H9 (cell line): Measurements from ENCODE around the gene MGMT. TPM values are rescaled to one million over a fixed set of nuclear protein-coding genes. Genes with fewer than 3 reads are reported as not detected.

ENCODE experiments used
- DNase-seq: peaks from one replicate; pipeline ENCODE4 v3.0.0-alpha.2; 2017
- H2AFZ ChIP-seq: one replicate; pipeline ENCODE4 v1.6.1; 2013; ENCODE audit warnings: mild to moderate bottlenecking, low read length, control low read depth, moderate library complexity
- H2AK5ac ChIP-seq: 2 replicates; pipeline ENCODE4 v1.6.1; 2013; ENCODE audit warnings: low read length, control low read depth, mixed read lengths; ENCODE audit not compliant: insufficient read length
- H2BK120ac ChIP-seq: one replicate; pipeline ENCODE4 v1.6.1; 2013; ENCODE audit warnings: low read depth, mild to moderate bottlenecking, low read length, control low read depth, inconsistent platforms; ENCODE audit not compliant: poor library complexity, severe bottlenecking
- H2BK12ac ChIP-seq: 2 replicates; pipeline ENCODE4 v1.6.1; 2013; ENCODE audit warnings: low read length, control low read depth, mixed read lengths, low read depth; ENCODE audit not compliant: insufficient read length
- H2BK15ac ChIP-seq: 2 replicates; pipeline ENCODE4 v1.6.1; 2013; ENCODE audit warnings: low read depth, low read length, control low read depth
- H2BK20ac ChIP-seq: one replicate; pipeline ENCODE4 v1.6.1; 2013; ENCODE audit warnings: low read depth, mild to moderate bottlenecking, low read length, control low read depth, inconsistent platforms; ENCODE audit not compliant: poor library complexity, severe bottlenecking
- H2BK5ac ChIP-seq: 2 replicates; pipeline ENCODE4 v1.6.1; 2013; ENCODE audit warnings: low read length, control low read depth, mixed read lengths; ENCODE audit not compliant: insufficient read length
- H3K14ac ChIP-seq: 2 replicates; pipeline ENCODE4 v1.6.1; 2013; ENCODE audit warnings: low read length, control low read depth; ENCODE audit not compliant: insufficient read depth
- H3K18ac ChIP-seq: 2 replicates; pipeline ENCODE4 v1.6.1; 2013; ENCODE audit warnings: low read depth, mild to moderate bottlenecking, mixed read lengths, low read length, control low read depth; ENCODE audit not compliant: insufficient read length
- H3K23ac ChIP-seq: 2 replicates; pipeline ENCODE4 v1.6.1; 2013; ENCODE audit warnings: low read length, control low read depth, mixed read lengths, low read depth; ENCODE audit not compliant: insufficient read length
- H3K23me2 ChIP-seq: 2 replicates; pipeline ENCODE4 v1.6.1; 2013; ENCODE audit warnings: low read depth, mild to moderate bottlenecking, mixed read lengths, low read length, control low read depth; ENCODE audit not compliant: insufficient read length, poor library complexity, severe bottlenecking
- H3K27ac ChIP-seq: 2 replicates; pipeline ENCODE4 v1.5.1; 2013; ENCODE audit warnings: low read length, control low read depth, mixed read lengths, low read depth; ENCODE audit not compliant: insufficient read length
- H3K27me3 ChIP-seq: 2 replicates; pipeline ENCODE4 v1.6.1; 2013; ENCODE audit warnings: low read length, control low read depth, inconsistent platforms; ENCODE audit not compliant: insufficient read depth
- H3K4ac ChIP-seq: 2 replicates; pipeline ENCODE4 v1.6.1; 2013; ENCODE audit warnings: low read depth, mild to moderate bottlenecking, control low read depth, inconsistent platforms, low read length, moderate library complexity
- H3K4me1 ChIP-seq: 2 replicates; pipeline ENCODE4 v1.6.1; 2013; ENCODE audit warnings: low read length, control low read depth, inconsistent platforms; ENCODE audit not compliant: insufficient read depth
- H3K4me2 ChIP-seq: 2 replicates; pipeline ENCODE4 v1.6.1; 2013; ENCODE audit warnings: low read length, control low read depth, mixed read lengths; ENCODE audit not compliant: insufficient read length, insufficient read depth
- H3K56ac ChIP-seq: 2 replicates; pipeline ENCODE4 v1.6.1; 2013; ENCODE audit warnings: low read depth, mild to moderate bottlenecking, mixed read lengths, low read length, control low read depth; ENCODE audit not compliant: insufficient read length
- H3K79me1 ChIP-seq: 2 replicates; pipeline ENCODE4 v1.6.1; 2013; ENCODE audit warnings: low read depth, mild to moderate bottlenecking, moderate library complexity, low read length, control low read depth, inconsistent platforms; ENCODE audit not compliant: insufficient read depth, poor library complexity, severe bottlenecking
- H3K79me2 ChIP-seq: 2 replicates; pipeline ENCODE4 v1.6.1; 2013; ENCODE audit warnings: low read length, control low read depth, inconsistent platforms; ENCODE audit not compliant: insufficient read depth
- H3K9ac ChIP-seq: 2 replicates; pipeline ENCODE4 v1.6.1; 2013; ENCODE audit warnings: low read length, control low read depth, mixed read lengths; ENCODE audit not compliant: insufficient read length; ENCODE audit errors: extremely low read depth
- H3K9me3 ChIP-seq: one replicate; pipeline ENCODE4 v1.6.1; 2013; ENCODE audit warnings: low read depth, low read length, inconsistent platforms; ENCODE audit not compliant: control insufficient read depth
- H3T11ph ChIP-seq: one replicate; pipeline ENCODE4 v1.6.1; 2013; ENCODE audit warnings: mild to moderate bottlenecking, low read length, control low read depth, inconsistent platforms
- H4K20me1 ChIP-seq: one replicate; pipeline ENCODE4 v1.6.1; 2013; ENCODE audit not compliant: control insufficient read depth, insufficient read length, insufficient read depth
- H4K5ac ChIP-seq: 2 replicates; pipeline ENCODE4 v1.6.1; 2013; ENCODE audit warnings: low read depth, mild to moderate bottlenecking, mixed read lengths, low read length, control low read depth; ENCODE audit not compliant: insufficient read length
- H4K8ac ChIP-seq: replicated peaks from 2 replicates; pipeline ENCODE4 v1.6.1; 2013; ENCODE audit warnings: low read length, control low read depth, mixed read lengths, low read depth; ENCODE audit not compliant: insufficient read length
- H4K91ac ChIP-seq: 2 replicates; pipeline ENCODE4 v1.6.1; 2013; ENCODE audit warnings: low read depth, mild to moderate bottlenecking, moderate library complexity, mixed read lengths, low read length, control low read depth; ENCODE audit not compliant: insufficient read length
- H3K27ac Mint-ChIP-seq, 3 experiments: 2 replicates in 2 of 3; 3 replicates in 1 of 3; pipeline ENCODE4 v1.8.0; 2020 to 2021; ENCODE audit warnings: mixed read lengths in 3 of 3, mild to moderate bottlenecking in 1 of 3, moderate library complexity in 1 of 3
- H3K27me3 Mint-ChIP-seq: 2 replicates; pipeline ENCODE4 v1.8.0; 2021; ENCODE audit warnings: low read depth, mild to moderate bottlenecking, moderate library complexity, mixed read lengths
- H3K36me3 Mint-ChIP-seq, 3 experiments: 2 replicates in 2 of 3; 3 replicates in 1 of 3; pipeline ENCODE4 v1.8.0; 2020 to 2021; ENCODE audit warnings: low read depth in 3 of 3, mixed read lengths in 3 of 3; ENCODE audit not compliant: insufficient read depth in 1 of 3
- H3K4me1 Mint-ChIP-seq, 2 experiments: 2 replicates each; pipeline ENCODE4 v1.8.0; 2020; ENCODE audit warnings: mixed read lengths in 2 of 2
- H3K4me3 Mint-ChIP-seq, 2 experiments: 2 replicates in 1 of 2; 3 replicates in 1 of 2; pipeline ENCODE4 v1.8.0; 2020 to 2021; ENCODE audit warnings: mild to moderate bottlenecking in 2 of 2, mixed read lengths in 2 of 2, moderate library complexity in 1 of 2
- H3K9me3 Mint-ChIP-seq, 2 experiments: 2 replicates in 1 of 2; 3 replicates in 1 of 2; pipeline ENCODE4 v1.8.0; 2020; ENCODE audit warnings: mild to moderate bottlenecking in 2 of 2, mixed read lengths in 2 of 2, moderate library complexity in 1 of 2
- CTCF ChIP-seq: fragments of 200-600 bp; sonication (generic); conservative IDR thresholded peaks from 3 replicates; pipeline ENCODE4 v1.8.0; 2021; ENCODE audit warnings: antibody characterized with exemption, mild to moderate bottlenecking
- WGBS: extraction: QIAGEN DNeasy Blood & Tissue Kit; methylation state at CpG from one replicate; pipeline ENCODE4 v1.1.7; 2013; ENCODE audit warnings: missing lambda C conversion rate, low lambda C conversion rate, mixed read lengths; ENCODE audit not compliant: insufficient read length; ENCODE audit errors: extremely low coverage; 5-methylcytosine and 5-hydroxymethylcytosine counted together
- total RNA-seq: library from RNA; stranded (reverse); gene quantifications from 2 replicates; pipeline ENCODE4 v1.2.1, GENCODE V29; 2021

Gene MGMT
- total RNA-seq, 1 experiment from 2014 or later: 18.4 TPM

DNA sequence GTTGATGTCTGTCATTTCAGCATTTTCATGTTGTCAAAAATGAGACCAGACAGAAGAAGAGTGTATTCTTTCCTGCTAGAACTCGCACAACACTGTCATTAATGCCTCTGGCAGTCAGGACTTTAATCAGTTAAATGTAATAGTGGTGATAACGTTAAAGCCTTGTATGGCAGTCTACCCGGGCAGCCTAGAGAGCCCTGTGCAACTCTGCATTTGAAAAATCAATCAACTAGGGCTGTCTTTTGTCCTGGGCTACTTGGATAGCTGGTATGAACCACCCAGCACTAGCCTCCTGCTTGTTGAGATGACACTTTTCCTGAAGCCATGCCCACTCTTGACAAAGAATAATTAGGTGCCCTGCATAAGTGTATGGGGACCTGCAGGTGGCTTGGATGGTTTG lies 19.8 kb downstream of the MGMT start:
- Histone ChIP-seq H4K20me1 (no peaks in the 10 kb centered on the region), H3K14ac (no peak overlapping the region), H2AFZ (no peak overlapping the region), H2BK120ac (no peak overlapping the region), H3K27me3 (no peaks in the 10 kb centered on the region), H2AK5ac (no peak overlapping the region), H3K4ac (no peak overlapping the region), H3K79me1 (no peaks in the 10 kb centered on the region), H4K8ac (no peak overlapping the region), H2BK20ac (no peak overlapping the region), H3K79me2 (0 out of 2 replicates have a peak, but pooled peaks cover 1% of the 10 kb centered on the region), H2BK12ac (no peak overlapping the region), H3K23ac (no peak overlapping the region), H4K91ac (no peak overlapping the region), H3K4me2 (no peak overlapping the region), H3K23me2 (no peaks in the 10 kb centered on the region), H3K9ac (no peak overlapping the region), H3K4me1 (no peaks in the 10 kb centered on the region), H3K18ac (no peak overlapping the region), H3T11ph (no peak overlapping the region), H2BK5ac (no peak overlapping the region), H3K56ac (no peak overlapping the region), H4K5ac (no peak overlapping the region), H3K27ac (no peak overlapping the region), H2BK15ac (no peak overlapping the region), H3K9me3 (peaks cover 17% of the 10 kb centered on the region)
- Mint-ChIP-seq H3K36me3 (peaks cover 39 to 60% (median 49%) of the 10 kb centered on the region in 3 experiments), H3K4me3 (no peak overlapping the region), H3K4me1 (0 out of 4 replicates have a peak, but pooled peaks cover 0 to 3% of the 10 kb centered on the region in 2 experiments), H3K9me3 (peaks cover 56 to 64% of the 10 kb centered on the region in 2 experiments), H3K27me3 (peaks cover 2% of the 10 kb centered on the region; the same call in 1 of the 2 replicates), H3K27ac (no peak overlapping the region)
- DNase-seq: no peak
- no CpG with 5 or more reads among the region's 3 CpGs for WGBS
- no peak for TF ChIP-seq CTCF
